Ishikawa (cell line): ENCODE results near the gene RASA4B.

Source experiments
- CEBPB ChIP-seq: IDR thresholded peaks from 2 replicates; pipeline ENCODE4 v1.6.1; 2012
- CREB1 ChIP-seq: IDR thresholded peaks from 2 replicates; pipeline ENCODE4 v1.6.1; 2012; ENCODE audit warnings: low read depth
- EGR1 ChIP-seq: IDR thresholded peaks from 2 replicates; pipeline ENCODE4 v1.6.1; 2012
- EP300 ChIP-seq: IDR thresholded peaks from 2 replicates; pipeline ENCODE4 v1.6.1; 2012; ENCODE audit warnings: borderline replicate concordance
- FOXM1 ChIP-seq: IDR thresholded peaks from 2 replicates; pipeline ENCODE4 v1.6.1; 2012; ENCODE audit warnings: low read depth, borderline replicate concordance
- MAX ChIP-seq: IDR thresholded peaks from 2 replicates; pipeline ENCODE4 v1.6.1; 2012
- NFIC ChIP-seq: IDR thresholded peaks from 2 replicates; pipeline ENCODE4 v1.6.1; 2012
- RAD21 ChIP-seq: IDR thresholded peaks from 2 replicates; pipeline ENCODE4 v1.6.1; 2012; ENCODE audit warnings: low read depth
- REST ChIP-seq: IDR thresholded peaks from 2 replicates; pipeline ENCODE4 v1.6.1; 2012; ENCODE audit warnings: low read depth, mild to moderate bottlenecking
- TAF1 ChIP-seq: IDR thresholded peaks from 2 replicates; pipeline ENCODE4 v1.6.1; 2012; ENCODE audit warnings: low read depth, mild to moderate bottlenecking
- TCF12 ChIP-seq: IDR thresholded peaks from 2 replicates; pipeline ENCODE4 v1.6.1; 2012; ENCODE audit warnings: low read depth
- TEAD4 ChIP-seq: IDR thresholded peaks from 2 replicates; pipeline ENCODE4 v1.6.1; 2012
- USF1 ChIP-seq: IDR thresholded peaks from 2 replicates; pipeline ENCODE4 v1.6.1; 2012
- YY1 ChIP-seq: IDR thresholded peaks from 2 replicates; pipeline ENCODE4 v1.6.1; 2012; ENCODE audit warnings: low read depth
- ZBTB7A ChIP-seq: IDR thresholded peaks from 2 replicates; pipeline ENCODE4 v1.6.1; 2012; ENCODE audit warnings: low read depth

RASA4B gene

GRCh38 chr7:102450242-102450641 lies 67.3 kb downstream of the RASA4B start:
- TF ChIP-seq RAD21 (peak; percentile 50), FOXM1 (no peak), TCF12 (no peak), TEAD4 (no peak)

- no peak for TF ChIP-seq TAF1
- no peak for TF ChIP-seq TCF12
- no peak for TF ChIP-seq ZBTB7A
- TF ChIP-seq RAD21, result no peak
- no peak for TF ChIP-seq EP300
- no peak for TF ChIP-seq USF1
- no peak for TF ChIP-seq CEBPB
- TF ChIP-seq EGR1, result no peak
- TF ChIP-seq MAX, result no peak
- TF ChIP-seq NFIC, result no peak
- TF ChIP-seq CREB1, result no peak
- TF ChIP-seq TEAD4, result no peak
- no peak for TF ChIP-seq FOXM1
- no peak for TF ChIP-seq YY1
- no peak for TF ChIP-seq REST
These were observed 68.4 kb downstream of the RASA4B start for GRCh38 chr7:102449136-102449535.

- TF ChIP-seq FOXM1 (no peak), USF1 (no peak), REST (no peak), RAD21 (no peak), YY1 (no peak), TCF12 (no peak), NFIC (no peak)
These were observed 70.3 kb downstream of the RASA4B start for GRCh38 chr7:102447311-102447710.

- no peak for TF ChIP-seq REST
- TF ChIP-seq YY1, result no peak
- no peak for TF ChIP-seq CREB1
- no peak for TF ChIP-seq TEAD4
- TF ChIP-seq TAF1, result no peak
- TF ChIP-seq CEBPB, result no peak
- TF ChIP-seq NFIC, result no peak
- no peak for TF ChIP-seq RAD21
- no peak for TF ChIP-seq EGR1
These were observed 71.0 kb downstream of the RASA4B start for GRCh38 chr7:102446387-102447156.

- no peak for TF ChIP-seq MAX
- no peak for TF ChIP-seq CEBPB
These were observed 71.9 kb downstream of the RASA4B start for GRCh38 chr7:102445674-102446071.
